HepG2 (cell line): ENCODE measurements around the gene TOR1AIP1. TPM values are rescaled to one million over a fixed set of nuclear protein-coding genes. Genes with fewer than 3 reads are reported as not detected.

Experiments used
- ATM ChIP-seq: fragments of 450-650 bp; IDR thresholded peaks from 2 replicates; pipeline ENCODE4 v1.7.1; 2017; ENCODE audit warnings: mild to moderate bottlenecking, borderline replicate concordance
- GTF2F1 ChIP-seq: fragments of 150-350 bp; IDR thresholded peaks from 2 replicates; pipeline ENCODE4 v1.6.1; 2014; ENCODE audit warnings: low read length
- KAT7 ChIP-seq: IDR thresholded peaks from 2 replicates; pipeline ENCODE4 v1.6.1; 2018; ENCODE audit warnings: borderline replicate concordance, missing compliant biosample characterization
- KAT8 ChIP-seq: IDR thresholded peaks from 2 replicates; pipeline ENCODE4 v1.6.1; 2016; ENCODE audit warnings: missing genetic modification reagents, missing compliant biosample characterization
- MED13 ChIP-seq: sonication (generic); formaldehyde crosslinking; IDR thresholded peaks from 2 replicates; pipeline ENCODE4 v1.5.0; 2020; ENCODE audit warnings: missing genetic modification reagents
- NCOR1 ChIP-seq: fragments of 200-600 bp; sonication (generic); IDR thresholded peaks from 2 replicates; pipeline ENCODE4 v1.7.0; 2017; ENCODE audit warnings: antibody characterized with exemption, low read length, borderline replicate concordance
- PHF20 ChIP-seq: sonication (generic); formaldehyde crosslinking; IDR thresholded peaks from 2 replicates; pipeline ENCODE4 v1.5.0; 2020; ENCODE audit warnings: mild to moderate bottlenecking, missing genetic modification reagents
- RERE ChIP-seq: IDR thresholded peaks from 2 replicates; pipeline ENCODE4 v1.6.1; 2016; ENCODE audit warnings: low read depth, missing genetic modification reagents, missing compliant biosample characterization
- SMAD1 ChIP-seq: sonication (generic); formaldehyde crosslinking; IDR thresholded peaks from 2 replicates; pipeline ENCODE4 v1.4.0; 2020; ENCODE audit warnings: missing genetic modification reagents, low read depth, mild to moderate bottlenecking, borderline replicate concordance
- SMAD9 ChIP-seq: sonication (generic); formaldehyde crosslinking; IDR thresholded peaks from 2 replicates; pipeline ENCODE4 v1.5.1; 2020; ENCODE audit warnings: mild to moderate bottlenecking, missing genetic modification reagents
- TBX2 ChIP-seq: sonication (generic); formaldehyde crosslinking; IDR thresholded peaks from 2 replicates; pipeline ENCODE4 v1.5.0; 2020; ENCODE audit warnings: missing genetic modification reagents, mild to moderate bottlenecking, borderline replicate concordance
- TBX3 ChIP-seq: fragments of 450-650 bp; IDR thresholded peaks from 2 replicates; pipeline ENCODE4 v1.6.1; 2017; ENCODE audit warnings: antibody characterized with exemption, mild to moderate bottlenecking, inconsistent platforms, borderline replicate concordance
- ZBTB38 ChIP-seq: sonication (generic); formaldehyde crosslinking; IDR thresholded peaks from 2 replicates; pipeline ENCODE4 v1.5.1; 2020; ENCODE audit warnings: mild to moderate bottlenecking, missing genetic modification reagents
- ZKSCAN8 ChIP-seq: IDR thresholded peaks from 2 replicates; pipeline ENCODE4 v1.6.1; 2016; ENCODE audit warnings: borderline replicate concordance, missing genetic modification reagents, missing compliant biosample characterization
- ZNF124 ChIP-seq: sonication (generic); formaldehyde crosslinking; IDR thresholded peaks from 2 replicates; pipeline ENCODE4 v1.4.0; 2020; ENCODE audit warnings: missing genetic modification reagents
- ZNF263 ChIP-seq: sonication (generic); formaldehyde crosslinking; IDR thresholded peaks from 2 replicates; pipeline ENCODE4 v1.4.0; 2020; ENCODE audit warnings: missing genetic modification reagents
- ZNF281 ChIP-seq: sonication (generic); formaldehyde crosslinking; IDR thresholded peaks from 2 replicates; pipeline ENCODE4 v1.4.0; 2020; ENCODE audit warnings: missing genetic modification reagents, borderline replicate concordance
- ZNF282 ChIP-seq: fragments of 450-650 bp; IDR thresholded peaks from 2 replicates; pipeline ENCODE4 v1.6.1; 2018; ENCODE audit not compliant: partially characterized antibody
- ZNF468 ChIP-seq: sonication (generic); formaldehyde crosslinking; IDR thresholded peaks from 2 replicates; pipeline ENCODE4 v1.8.0; 2022; ENCODE audit warnings: mild to moderate bottlenecking, moderate library complexity, missing genetic modification reagents
- ZNF510 ChIP-seq: sonication (generic); formaldehyde crosslinking; IDR thresholded peaks from 2 replicates; pipeline ENCODE4 v1.4.0; 2020; ENCODE audit warnings: low read depth, mild to moderate bottlenecking, missing genetic modification reagents
- ZNF547 ChIP-seq: sonication (generic); formaldehyde crosslinking; IDR thresholded peaks from 2 replicates; pipeline ENCODE4 v1.5.1; 2020; ENCODE audit warnings: mild to moderate bottlenecking, missing genetic modification reagents
- ZNF556 ChIP-seq: sonication (generic); formaldehyde crosslinking; IDR thresholded peaks from 2 replicates; pipeline ENCODE4 v1.4.0; 2020; ENCODE audit warnings: mild to moderate bottlenecking, missing genetic modification reagents, borderline replicate concordance
- ZNF782 ChIP-seq: sonication (generic); formaldehyde crosslinking; IDR thresholded peaks from 2 replicates; pipeline ENCODE4 v1.4.0; 2020; ENCODE audit warnings: missing genetic modification reagents, mild to moderate bottlenecking, borderline replicate concordance
- ZNF850 ChIP-seq: sonication (generic); formaldehyde crosslinking; conservative IDR thresholded peaks from 2 replicates; pipeline ENCODE4 v1.9.0; 2021; ENCODE audit warnings: mild to moderate bottlenecking, missing genetic modification reagents
- polyA plus RNA-seq, 8 experiments: library from polyadenylated mRNA; depleted of rRNA in 3 of 8; stranded (reverse) in 7 of 8; unstranded in 1 of 8; fragments of >200 nt; fragmentation: Illumina TruSeq in 4 of 8; extraction: Trizol in 4 of 8; gene quantifications; 2 replicates each; pipeline versions ENCODE4 v1.2.1 to v1.2.3, GENCODE V29; 2011 to 2016; ENCODE audit warnings: low read depth in 4 of 8, missing spikeins in 1 of 8, mixed read lengths in 1 of 8; ENCODE audit not compliant: insufficient read depth in 1 of 8
- total RNA-seq, 5 experiments: library from RNA; depleted of rRNA; stranded (reverse); fragments of >200 nt; fragmentation: Illumina TruSeq; extraction: Trizol; gene quantifications; 2 replicates each; pipeline ENCODE4 v1.2.3, GENCODE V29; 2016; ENCODE audit warnings: low read depth in 1 of 5

Gene TOR1AIP1
- total and polyA plus RNA-seq, 2 of the 13 experiments (the other 11 are each of a cell fraction or from before 2014, with no cell fraction given) = 15.6 to 29.0 TPM

GRCh38 chr1:179877586-179878265 is 4.4 kb upstream of the TOR1AIP1 start, which contains the start of gene TOR1AIP2 (continued):
- TF ChIP-seq SMAD9 (no peak), ZNF556 (no peak), ZNF263 (CRISPR knock-in tag) (no peak), ZNF850 (CRISPR knock-in tag) (no peak), ZNF124 (CRISPR knock-in tag) (no peak), ATM (no peak), TBX3 (no peak), SMAD1 (no peak), ZNF468 (CRISPR knock-in tag) (no peak), PHF20 (CRISPR knock-in tag) (peak; percentile 58; the same call in 1 of the 2 replicates), TBX2 (no peak), ZNF282 (no peak), RERE (CRISPR knock-in tag) (no peak), ZNF782 (CRISPR knock-in tag) (no peak), ZNF547 (CRISPR knock-in tag) (no peak), MED13 (CRISPR knock-in tag) (no peak), ZNF281 (CRISPR knock-in tag) (no peak), NCOR1 (no peak), ZKSCAN8 (CRISPR knock-in tag) (no peak), GTF2F1 (no peak), ZBTB38 (CRISPR knock-in tag) (peak; percentile 59), ZNF510 (CRISPR knock-in tag) (no peak), KAT7 (CRISPR knock-in tag) (0 out of 2 replicates have a peak, but pooled peaks have one; percentile 64), KAT8 (peak; percentile 85)
